ENCODE measurements around the gene PPDPF. TPM values are rescaled to one million over a fixed set of nuclear protein-coding genes. Genes with fewer than 3 reads are reported as not detected.

Gene PPDPF
- total RNA-seq, 1 experiment from 2014 or later, result 243 TPM

GRCh38 chr20:63471981-63472831 lies 48.4 kb upstream of the PPDPF start, which contains the start of gene KCNQ2:
Gene KCNQ2 (minus strand): TSS chr20:63472655. CDS start chr20:63472463, 192 bp downstream.
- no peaks in the 10 kb centered on the region; the same call in 1 of the 2 replicates for H4K20me1 ChIP-seq (ENCODE audit: insufficient read depth)
- no peak for TF ChIP-seq CTCF (conservative IDR thresholded peaks at IDR 0.05)
- peak; percentile 92 for TF ChIP-seq EZH2 (IDR thresholded peaks at IDR 0.05; ENCODE audit: low read depth)
- H3K9me3 ChIP-seq (ENCODE audit: insufficient read depth, low read depth), result no peaks in the 10 kb centered on the region
- H3K9me2 ChIP-seq (ENCODE audit: insufficient read depth), result no peaks in the 10 kb centered on the region
- H3K36me3 ChIP-seq (ENCODE audit: low read depth), result no peaks in the 10 kb centered on the region
- H3K4me1 ChIP-seq (replicated peaks; ENCODE audit: insufficient read depth), result no peaks in the 10 kb centered on the region
- no peaks in the 10 kb centered on the region; the same call in 1 of the 2 replicates for H3F3A ChIP-seq (ENCODE audit: insufficient read depth, low read depth)
- intact Hi-C loops (cut with micrococcal nuclease; ENCODE audit: unreplicated experiment), result no loop called here
- ChIA-PET CTCF (no interaction called here), POLR2A (ENCODE audit: unreplicated experiment) (no interaction called here)
- H3K79me2 ChIP-seq (ENCODE audit: low read depth), result no peaks in the 10 kb centered on the region
- no peak within 1 kb of the TSS for H2AFZ ChIP-seq
- H3K4me2 ChIP-seq, result peak within 1 kb of the TSS; percentile 28; the same call in 1 of the 2 replicates
- H3K4me3 ChIP-seq, result no peak within 1 kb of the TSS; the same call in 1 of the 2 replicates
- BruUV-seq (replicated peaks), result no TSS peak
- peaks cover 94% of the 10 kb centered on the region for H3K27me3 ChIP-seq (ENCODE audit: insufficient read depth, low read depth)
- no peak for DNase-seq
- H3K27ac ChIP-seq, result no peak within 1 kb of the TSS

DNA sequence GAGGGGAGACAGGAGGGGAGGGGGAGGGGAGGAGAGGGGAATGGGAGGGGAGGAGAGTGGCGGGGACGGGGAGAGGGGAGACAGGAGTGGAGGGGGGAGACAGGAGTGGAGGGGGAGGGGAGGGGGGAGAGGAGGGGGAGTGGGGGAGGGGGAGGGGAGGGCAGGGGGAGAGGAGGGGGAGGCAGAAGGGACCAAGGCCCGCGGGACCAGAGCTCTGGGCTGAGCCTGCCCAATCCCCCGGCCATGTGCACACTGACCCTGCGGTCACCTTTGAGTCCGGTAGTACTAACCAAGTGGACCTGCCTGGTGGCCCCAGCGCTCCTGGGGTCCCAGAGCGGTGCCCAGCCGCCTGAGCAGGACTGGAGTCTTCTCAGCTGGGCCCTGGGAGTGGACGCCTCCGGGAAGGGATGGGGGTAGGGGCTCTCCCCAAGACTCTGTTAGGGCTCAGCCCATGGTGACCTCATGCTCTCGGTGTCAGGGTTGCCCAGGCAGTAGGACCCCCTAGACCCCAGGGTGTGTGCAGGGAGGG lies 47.6 kb upstream of the PPDPF start:
- no TSS peak for BruUV-seq (replicated peaks)
- Histone ChIP-seq H3K4me1 (replicated peaks; ENCODE audit: insufficient read depth) (no peaks in the 10 kb centered on the region), H3K27ac (no peak overlapping the region), H3K36me3 (ENCODE audit: low read depth) (no peaks in the 10 kb centered on the region), H3K4me3 (no peak overlapping the region), H3K9me3 (ENCODE audit: insufficient read depth, low read depth) (no peaks in the 10 kb centered on the region), H3K27me3 (ENCODE audit: insufficient read depth, low read depth) (peaks cover 94% of the 10 kb centered on the region), H3K4me2 (no peak overlapping the region), H3K9me2 (ENCODE audit: insufficient read depth) (no peaks in the 10 kb centered on the region), H3F3A (ENCODE audit: insufficient read depth, low read depth) (no peaks in the 10 kb centered on the region; the same call in 1 of the 2 replicates), H3K79me2 (ENCODE audit: low read depth) (no peaks in the 10 kb centered on the region), H4K20me1 (ENCODE audit: insufficient read depth) (no peaks in the 10 kb centered on the region; the same call in 1 of the 2 replicates), H2AFZ (no peak overlapping the region)
- POLR2A ChIA-PET (ENCODE audit: unreplicated experiment), result no interaction called here
- intact Hi-C loops (cut with micrococcal nuclease; ENCODE audit: unreplicated experiment), result no loop called here
- CTCF ChIA-PET, result no interaction called here
- TF ChIP-seq EZH2 (IDR thresholded peaks at IDR 0.05; ENCODE audit: low read depth), result no peak
- TF ChIP-seq CTCF (conservative IDR thresholded peaks at IDR 0.05), result no peak
- DNase-seq, result no peak

DNA sequence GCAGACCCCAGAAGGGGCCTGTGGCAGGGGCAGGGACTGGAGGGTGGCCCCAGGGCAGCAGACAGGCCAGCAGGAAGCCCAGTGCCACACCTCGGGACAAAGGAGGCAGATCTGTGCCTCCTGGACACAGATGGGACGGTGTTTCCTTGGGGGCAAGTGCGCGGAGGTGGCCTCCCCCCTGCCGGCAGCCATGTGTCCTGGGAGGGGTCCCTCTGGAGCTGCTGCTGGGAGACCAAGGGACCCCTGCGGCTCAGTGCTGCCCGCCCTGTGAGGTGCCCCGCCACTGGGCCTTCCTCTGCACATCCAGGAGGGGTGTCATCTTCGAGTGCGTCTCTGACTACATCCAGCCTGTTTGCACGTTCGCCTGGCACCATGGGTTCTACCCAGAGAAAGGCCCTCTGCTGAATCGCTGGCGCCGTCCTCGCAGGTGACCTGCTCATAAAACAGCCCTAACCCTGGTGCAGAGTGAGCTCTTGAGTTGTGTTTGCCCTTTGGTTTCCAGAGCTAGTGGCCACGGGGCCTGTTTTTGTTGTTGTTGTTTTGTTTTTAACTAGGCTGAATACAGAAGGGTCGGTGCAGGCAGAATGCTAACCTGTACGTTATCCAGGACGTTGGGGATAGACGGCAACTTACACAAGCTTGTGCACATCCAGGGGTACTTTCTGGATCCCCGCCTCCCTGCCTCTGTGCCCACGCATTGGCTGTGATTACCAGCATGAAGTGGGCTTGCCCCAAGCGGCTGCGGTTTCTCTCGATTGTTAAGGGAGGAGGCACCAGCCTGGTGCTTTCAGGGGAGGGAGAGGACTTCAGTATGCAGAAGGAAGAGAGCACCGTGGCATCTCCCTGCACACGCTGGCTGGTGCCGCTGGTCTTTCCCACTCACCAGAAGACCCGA lies 46.8 kb upstream of the PPDPF start:
- H3K27me3 ChIP-seq (ENCODE audit: insufficient read depth, low read depth), result peaks cover 92% of the 10 kb centered on the region
- no peaks in the 10 kb centered on the region; the same call in 1 of the 2 replicates for H3F3A ChIP-seq (ENCODE audit: insufficient read depth, low read depth)
- TF ChIP-seq CTCF (conservative IDR thresholded peaks at IDR 0.05) (no peak), EZH2 (IDR thresholded peaks at IDR 0.05; ENCODE audit: low read depth) (no peak)
- H3K4me3 ChIP-seq, result no peak overlapping the region
- ChIA-PET POLR2A (ENCODE audit: unreplicated experiment) (no interaction called here), CTCF (no interaction called here)
- H3K36me3 ChIP-seq (ENCODE audit: low read depth), result no peaks in the 10 kb centered on the region
- no TSS peak for BruUV-seq (replicated peaks)
- no peaks in the 10 kb centered on the region for H3K9me2 ChIP-seq (ENCODE audit: insufficient read depth)
- no peaks in the 10 kb centered on the region for H3K79me2 ChIP-seq (ENCODE audit: low read depth)
- no peak overlapping the region for H2AFZ ChIP-seq
- DNase-seq, result no peak
- no peak overlapping the region for H3K27ac ChIP-seq
- no peaks in the 10 kb centered on the region for H3K9me3 ChIP-seq (ENCODE audit: insufficient read depth, low read depth)
- intact Hi-C loops (cut with micrococcal nuclease; ENCODE audit: unreplicated experiment), result no loop called here
- H4K20me1 ChIP-seq (ENCODE audit: insufficient read depth), result no peaks in the 10 kb centered on the region; the same call in 1 of the 2 replicates
- no peaks in the 10 kb centered on the region for H3K4me1 ChIP-seq (replicated peaks; ENCODE audit: insufficient read depth)
- H3K4me2 ChIP-seq, result no peak overlapping the region

Measured in PC-9 (cell line).